NCI-H748 (cell line): Measurements from ENCODE around the gene RNF13.
"Not testable (repeated sequence)": the region's sequence is repeated elsewhere in the genome, so short reads cannot be mapped to it uniquely, and the experiment has no call there.

Experiments
- DNase-seq: peaks from one replicate; lab custom pipeline; 2025; ENCODE audit not compliant: unreplicated experiment; lab: John Stamatoyannopoulos, UW

RNF13 gene

GRCh38 chr3:149800693-149801092 lies 12.3 kb upstream of the RNF13 start:
- DNase-seq, result no peak

GRCh38 chr3:149801195-149801594 lies 11.8 kb upstream of the RNF13 start:
- DNase-seq, result no peak

- no peak for DNase-seq
Measured at GRCh38 chr3:149801639-149802038, 11.4 kb upstream of the RNF13 start.

- no peak for DNase-seq
Measured at GRCh38 chr3:149806171-149806778, 6.7 kb upstream of the RNF13 start.

- peak; percentile 65 for DNase-seq
Measured at GRCh38 chr3:149808209-149808829, 4.7 kb upstream of the RNF13 start.

GRCh38 chr3:149809699-149810098 lies 3.3 kb upstream of the RNF13 start:
- DNase-seq, result no peak

- no peak for DNase-seq
Measured at GRCh38 chr3:149810846-149811245, 2.2 kb upstream of the RNF13 start.

- no peak for DNase-seq
Measured at GRCh38 chr3:149812165-149812605, 830 bp upstream of the RNF13 start.

GRCh38 chr3:149813367-149814281 lies 609 bp downstream of the RNF13 start:
- DNase-seq, result peak; percentile 66

GRCh38 chr3:149815321-149815720 lies 2.3 kb downstream of the RNF13 start:
- DNase-seq, result no peak

- no peak for DNase-seq
Measured at GRCh38 chr3:149815728-149816127, 2.7 kb downstream of the RNF13 start.

GRCh38 chr3:149816311-149816710 lies 3.3 kb downstream of the RNF13 start:
- DNase-seq, result no peak

- no peak for DNase-seq
Measured at GRCh38 chr3:149816986-149817385, 4.0 kb downstream of the RNF13 start.

GRCh38 chr3:149819432-149819831 lies 6.4 kb downstream of the RNF13 start:
- no peak for DNase-seq

GRCh38 chr3:149820183-149820582 lies 7.2 kb downstream of the RNF13 start:
- DNase-seq, result no peak

GRCh38 chr3:149826636-149827035 lies 13.6 kb downstream of the RNF13 start:
- DNase-seq, result no peak

GRCh38 chr3:149828390-149828789 lies 15.4 kb downstream of the RNF13 start:
- no peak for DNase-seq

GRCh38 chr3:149829631-149830030 lies 16.6 kb downstream of the RNF13 start:
- not testable (repeated sequence) for DNase-seq

- DNase-seq, result no peak
Measured at GRCh38 chr3:149830902-149831301, 17.9 kb downstream of the RNF13 start.

- DNase-seq, result no peak
Measured at GRCh38 chr3:149831321-149831720, 18.3 kb downstream of the RNF13 start.

GRCh38 chr3:149832086-149832485 lies 19.1 kb downstream of the RNF13 start:
- no peak for DNase-seq

GRCh38 chr3:149833241-149833640 lies 20.2 kb downstream of the RNF13 start:
- no peak for DNase-seq
